SKM-1 (cell line): ENCODE results near the gene HSD11B2.

Source experiments
- DNase-seq: peaks from one replicate; lab custom pipeline; 2025; ENCODE audit not compliant: unreplicated experiment; lab: John Stamatoyannopoulos, UW

Gene HSD11B2

GRCh38 chr16:67396159-67397035 is 34.5 kb upstream of the HSD11B2 start:
- no peak for DNase-seq

DNA sequence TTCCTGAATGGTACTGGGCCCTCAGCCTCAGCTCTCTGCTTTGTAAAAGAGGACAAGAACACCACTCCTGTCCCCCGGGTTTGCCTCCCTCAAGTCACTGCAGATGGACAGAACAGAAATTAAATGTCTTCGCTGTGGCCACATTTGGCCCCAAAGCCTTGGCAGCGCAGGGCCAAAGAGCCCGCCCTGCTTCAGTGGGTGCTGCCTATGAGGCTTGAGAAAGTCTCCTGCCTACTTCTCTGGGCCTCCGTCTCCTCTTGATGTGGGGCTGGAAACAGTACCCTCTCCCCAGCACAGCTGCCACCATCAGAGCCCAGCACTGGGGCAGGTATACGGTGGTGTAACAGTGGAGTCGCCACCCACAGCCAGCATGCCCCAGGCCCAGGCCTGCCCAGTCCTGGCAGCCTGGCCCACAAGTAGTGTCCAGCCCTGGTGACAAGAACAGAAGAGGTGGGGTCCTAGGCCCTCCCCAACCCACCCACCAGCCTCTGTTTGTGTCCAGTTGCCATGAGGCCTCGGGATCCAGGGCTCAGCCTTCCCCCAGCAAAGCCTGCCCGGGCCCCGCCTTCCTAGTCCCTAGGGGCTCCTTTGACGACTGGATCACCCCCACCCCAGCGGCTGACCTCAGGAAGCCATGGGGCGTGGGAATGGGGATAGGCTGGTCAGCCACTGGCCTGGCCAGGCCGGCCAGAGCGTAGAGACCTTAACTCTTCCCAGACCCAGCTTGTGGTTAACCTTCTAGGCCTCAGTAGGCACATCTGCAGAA is 33.7 kb upstream of the HSD11B2 start:
- no peak for DNase-seq

- no peak for DNase-seq
Observed at GRCh38 chr16:67397812-67398545, 32.9 kb upstream of the HSD11B2 start.

- no peak for DNase-seq
Observed at GRCh38 chr16:67398546-67399217, 32.2 kb upstream of the HSD11B2 start.

- DNase-seq, result peak; percentile 11
Observed at GRCh38 chr16:67399218-67399733, 31.6 kb upstream of the HSD11B2 start.

GRCh38 chr16:67399749-67400704 is 30.9 kb upstream of the HSD11B2 start:
- DNase-seq, result no peak

DNA sequence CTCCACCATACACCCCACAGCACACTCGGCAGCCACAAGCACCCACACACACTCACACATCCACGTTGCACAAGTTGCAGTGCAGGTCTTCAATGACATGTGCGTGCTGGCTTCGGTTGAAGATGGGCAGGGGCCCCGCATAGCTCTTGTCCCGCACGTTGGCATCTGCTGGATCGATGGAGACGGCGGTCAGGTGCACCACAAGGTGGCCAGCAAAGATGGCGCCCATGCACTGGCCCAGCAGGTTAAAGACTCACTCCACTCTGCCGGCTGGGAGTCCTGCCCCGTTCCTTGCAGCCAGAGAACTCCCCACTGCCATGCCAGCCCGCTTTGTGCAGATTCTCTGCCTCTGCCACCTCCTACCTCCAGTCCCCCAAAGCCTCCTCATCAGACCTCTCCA is 30.0 kb upstream of the HSD11B2 start:
- no peak for DNase-seq

DNA sequence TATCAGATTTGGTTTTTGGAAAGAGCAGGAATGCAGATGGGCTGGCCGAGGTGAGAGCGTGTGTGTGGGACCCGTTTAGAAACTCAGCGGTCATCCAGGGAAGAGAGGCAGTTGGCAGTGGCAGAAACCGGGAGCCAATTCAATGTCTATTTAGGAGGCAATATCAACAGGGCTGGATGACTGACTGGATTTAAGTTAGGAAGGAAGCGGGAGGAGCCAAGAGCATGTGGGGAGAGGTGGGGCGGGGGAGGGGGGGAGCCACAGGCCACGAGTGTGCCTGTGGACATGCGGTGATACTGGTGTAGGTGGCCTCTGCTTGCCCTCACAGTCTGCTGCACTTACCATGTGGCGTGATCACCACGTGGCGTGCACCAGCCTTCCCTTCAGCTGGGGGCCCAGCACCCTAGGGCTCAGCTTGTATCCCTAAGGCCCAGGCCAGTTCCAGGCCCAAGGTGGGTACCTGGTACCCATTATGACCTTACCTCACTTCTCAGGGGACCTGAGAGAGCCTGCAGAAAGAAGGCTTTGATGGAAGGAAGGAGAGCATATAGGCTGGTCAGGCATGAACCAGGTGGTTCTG is 26.9 kb upstream of the HSD11B2 start:
- no peak for DNase-seq

- no peak for DNase-seq
Observed at GRCh38 chr16:67404740-67405226, 26.1 kb upstream of the HSD11B2 start.

DNA sequence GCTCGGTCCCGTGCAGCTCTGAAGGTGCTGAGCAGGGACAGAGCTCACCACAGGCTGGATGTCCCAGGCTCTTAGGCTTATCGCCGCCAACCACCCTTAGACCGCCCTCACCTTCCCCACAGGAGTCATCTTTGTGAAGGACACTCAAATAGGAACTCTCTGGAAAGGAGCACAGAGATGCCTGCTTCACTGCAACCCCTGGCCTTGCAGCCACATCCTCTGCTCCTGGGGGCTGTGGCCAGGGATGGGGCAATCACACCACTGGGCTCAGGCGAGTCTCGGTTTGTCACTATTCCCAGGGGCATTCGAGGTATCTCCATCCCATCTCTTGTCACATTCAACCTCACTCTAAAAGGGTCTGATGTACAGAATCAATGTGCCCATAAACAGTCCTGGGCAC is 25.6 kb upstream of the HSD11B2 start:
- no peak for DNase-seq

GRCh38 chr16:67406111-67406971 is 24.6 kb upstream of the HSD11B2 start:
- no peak for DNase-seq

GRCh38 chr16:67407176-67407787 is 23.6 kb upstream of the HSD11B2 start:
- DNase-seq, result no peak

DNA sequence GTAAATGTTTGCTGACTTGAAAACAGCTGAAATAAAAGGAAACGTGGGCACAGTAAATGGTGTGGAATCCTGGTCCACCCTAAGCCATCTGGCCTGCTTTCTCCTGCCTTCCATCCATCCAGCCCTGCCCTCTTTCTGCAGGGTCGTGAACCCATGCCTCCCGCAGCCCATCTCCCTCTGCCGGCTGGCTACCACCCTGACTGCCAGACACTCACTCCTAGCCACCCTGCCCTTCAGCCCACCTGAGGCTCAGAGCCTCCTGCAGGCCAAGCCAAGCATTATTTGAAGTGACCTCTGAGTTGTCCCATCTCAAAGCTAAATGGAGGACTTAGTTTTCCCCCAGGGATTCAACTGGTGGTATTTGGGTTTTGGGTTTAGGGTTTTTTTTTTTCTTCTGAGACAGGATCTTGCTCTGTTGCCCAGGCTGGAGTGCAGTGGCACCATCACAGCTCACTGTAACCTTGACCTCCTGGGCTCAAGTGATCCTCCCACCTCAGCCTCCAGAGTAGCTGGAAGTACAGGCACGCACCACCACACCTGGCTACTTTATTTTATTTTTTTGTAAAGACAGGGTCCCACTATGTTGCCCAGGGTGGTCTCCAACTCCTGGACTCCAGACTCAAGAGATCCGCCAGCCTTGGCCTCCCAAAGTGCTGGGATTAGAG is 23.0 kb upstream of the HSD11B2 start:
- DNase-seq, result no peak

DNA sequence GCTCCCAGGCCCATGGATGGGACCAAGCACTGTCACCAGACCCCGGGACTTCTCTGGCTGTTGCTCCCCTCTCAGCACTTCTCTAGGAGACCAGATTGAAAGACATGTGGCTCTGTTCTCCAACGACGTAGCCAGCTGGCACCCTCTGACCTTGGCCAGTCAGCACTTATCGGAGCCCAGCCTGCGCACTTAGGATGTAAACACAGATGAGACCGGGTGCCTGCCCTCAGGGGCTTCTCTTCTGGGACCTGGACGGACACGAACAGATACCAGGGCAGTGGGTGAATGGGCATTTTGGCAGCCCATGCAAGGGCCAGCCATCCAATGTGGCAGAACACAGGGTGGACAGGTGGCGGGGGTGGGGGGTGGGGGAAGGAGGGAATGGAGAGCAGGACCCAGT is 21.3 kb upstream of the HSD11B2 start:
- no peak for DNase-seq

GRCh38 chr16:67411339-67411738 is 19.6 kb upstream of the HSD11B2 start:
- DNase-seq, result no peak

GRCh38 chr16:67412294-67412693 is 18.6 kb upstream of the HSD11B2 start:
- no peak for DNase-seq
